Gastrocnemius medialis (tissue), 4 donors: ENCODE data around the gene SHPK. TPM values are rescaled to one million over a fixed set of nuclear protein-coding genes. Genes with fewer than 3 reads are reported as not detected.
"Not testable (repeated sequence)": the region's sequence is repeated elsewhere in the genome, so short reads cannot be mapped to it uniquely, and the experiment has no call there.

Source experiments
- ATAC-seq, 2 donors: fragments of 150-250 bp; one replicate each; pipeline ENCODE4 v1.9.1; 2016
- DNase-seq, 2 donors: peaks; one replicate each; pipeline ENCODE4 v3.0.0-alpha.2; 2019
- H3K27ac ChIP-seq, 4 donors: fragments of 200-600 bp; sonication (generic); 1 replicate in 1 of 4; 2 replicates in 3 of 4; pipeline ENCODE4 v1.5.1; 2016 to 2018; ENCODE audit warnings: mild to moderate bottlenecking in 2 of 4, moderate library complexity in 1 of 4
- H3K27me3 ChIP-seq, 3 donors: fragments of 200-600 bp; sonication (generic) in 2 of 3; 1 replicate in 1 of 3; 2 replicates in 2 of 3; pipeline versions ENCODE4 v1.5.1 to v1.6.0; 2016 to 2019; ENCODE audit warnings: mild to moderate bottlenecking in 1 of 3, moderate library complexity in 1 of 3
- H3K36me3 ChIP-seq, 2 donors: fragments of 200-600 bp; sonication (generic) in 1 of 2; one replicate each; pipeline ENCODE4 v1.5.1; 2017 to 2018
- H3K4me1 ChIP-seq, 2 donors: fragments of 200-600 bp; sonication (generic) in 1 of 2; one replicate each; pipeline ENCODE4 v1.5.1; 2016 to 2017; ENCODE audit warnings: mild to moderate bottlenecking in 2 of 2
- H3K4me3 ChIP-seq, 4 donors: fragments of 200-600 bp; sonication (generic) in 3 of 4; 1 replicate in 1 of 4; 2 replicates in 3 of 4; pipeline ENCODE4 v1.5.1; 2016 to 2019; ENCODE audit warnings: mild to moderate bottlenecking in 2 of 4
- H3K9me3 ChIP-seq, 3 donors: fragments of 200-600 bp; sonication (generic) in 2 of 3; 1 replicate in 1 of 3; 2 replicates in 2 of 3; pipeline ENCODE4 v1.5.1; 2016 to 2019
- CTCF ChIP-seq, 5 experiments: fragments of 450-650 bp in 3 of 5; fragments of 200-600 bp in 2 of 5; sonication (generic) in 2 of 5; IDR thresholded peaks in 4 of 5; conservative IDR thresholded peaks in 1 of 5; 1 replicate in 4 of 5; 2 replicates in 1 of 5; pipeline ENCODE4 v1.5.1; 2016 to 2019; ENCODE audit warnings: antibody characterized with exemption in 5 of 5, mild to moderate bottlenecking in 3 of 5, moderate library complexity in 3 of 5
- POLR2A ChIP-seq, 2 donors: fragments of 450-650 bp; IDR thresholded peaks; one replicate each; pipeline ENCODE4 v1.6.1; 2017; ENCODE audit warnings: antibody characterized with exemption in 2 of 2, mild to moderate bottlenecking in 2 of 2, moderate library complexity in 2 of 2
- in situ Hi-C, 4 donors: fragments of 200-750 bp; cut with MboI; loops; one replicate each; pipeline versions ENCODE4 v1.15.0 to v1.8.0; 2017; ENCODE audit warnings: low sequenced_read_pairs in 4 of 4
- intact Hi-C: fragments of 100-400 bp; cut with DNase I; formaldehyde crosslinking; loops from one replicate; pipeline ENCODE4 v1.15.1; 2023; ENCODE audit warnings: low total_unique reads
- total RNA-seq, 4 donors: library from RNA; depleted of rRNA; stranded (reverse); fragments of >200 nt; gene quantifications; one replicate each; pipeline versions ENCODE4 v1.1.0 to v1.2.3, GENCODE V29; 2016

Gene SHPK
- total RNA-seq, 4 donors from 2014 or later: 4.1 to 4.7 (median 4.4) TPM

- Histone ChIP-seq H3K36me3 (peaks cover 0 to 38% of the 10 kb centered on the region in 2 donors), H3K9me3 (no peaks in the 10 kb centered on the region), H3K27ac (no peak overlapping the region), H3K4me3 (no peak overlapping the region), H3K27me3 (no peaks in the 10 kb centered on the region), H3K4me1 (peaks cover 7 to 8% of the 10 kb centered on the region in 2 donors)
- intact Hi-C loops: no loop called here
- in situ Hi-C loops: no loop called here
- ATAC-seq (no peak), DNase-seq (no peak)
- no peak for TF ChIP-seq CTCF (IDR thresholded peaks at IDR 0.05 in 4 of 5, conservative IDR thresholded peaks at IDR 0.05 in 1 of 5)
- no peak for TF ChIP-seq POLR2A (IDR thresholded peaks at IDR 0.05)
These were observed 69.5 kb downstream of the SHPK start for GRCh38 chr17:3566551-3566950.

- DNase-seq (no peak), ATAC-seq (no peak)
- Histone ChIP-seq H3K36me3 (peaks cover 0 to 27% of the 10 kb centered on the region in 2 donors), H3K27me3 (no peaks in the 10 kb centered on the region), H3K4me3 (no peak overlapping the region), H3K4me1 (peaks cover 7 to 8% of the 10 kb centered on the region in 2 donors), H3K27ac (no peak overlapping the region), H3K9me3 (no peaks in the 10 kb centered on the region)
- intact Hi-C loops (no loop called here), in situ Hi-C loops (no loop called here)
- no peak for TF ChIP-seq CTCF (IDR thresholded peaks at IDR 0.05 in 4 of 5, conservative IDR thresholded peaks at IDR 0.05 in 1 of 5)
These were observed 70.9 kb downstream of the SHPK start for GRCh38 chr17:3565143-3565542.

GRCh38 chr17:3564241-3564640 lies 71.8 kb downstream of the SHPK start:
- H3K27ac ChIP-seq, DNase-seq, in situ Hi-C loops, H3K4me1 ChIP-seq, H3K4me3 ChIP-seq, H3K27me3 ChIP-seq, intact Hi-C loops, H3K9me3 ChIP-seq, ATAC-seq: not testable (repeated sequence)
- H3K36me3 ChIP-seq: peaks cover 0 to 22% of the 10 kb centered on the region in 2 donors

- Histone ChIP-seq H3K4me1 (peaks cover 7 to 8% of the 10 kb centered on the region in 2 donors), H3K36me3 (no peaks in the 10 kb centered on the region), H3K9me3 (no peaks in the 10 kb centered on the region), H3K27me3 (no peaks in the 10 kb centered on the region), H3K4me3 (no peak overlapping the region), H3K27ac (no peak overlapping the region)
- intact Hi-C loops (no loop called here), in situ Hi-C loops (no loop called here)
- TF ChIP-seq CTCF (IDR thresholded peaks at IDR 0.05 in 4 of 5, conservative IDR thresholded peaks at IDR 0.05 in 1 of 5): no peak
- no peak for TF ChIP-seq POLR2A (IDR thresholded peaks at IDR 0.05)
- no peak for DNase-seq
- ATAC-seq: no peak
These were observed 76.8 kb downstream of the SHPK start for GRCh38 chr17:3559270-3559645.

GRCh38 chr17:3558603-3559269 lies 77.3 kb downstream of the SHPK start:
- Histone ChIP-seq H3K27ac (peak overlapping the region in 3 of 4 donors; percentile 60 to 70 (median 64)), H3K4me1 (peaks cover 7 to 8% of the 10 kb centered on the region in 2 donors), H3K9me3 (no peaks in the 10 kb centered on the region), H3K27me3 (no peaks in the 10 kb centered on the region), H3K36me3 (no peaks in the 10 kb centered on the region), H3K4me3 (no peak overlapping the region)
- intact Hi-C loops: no loop called here
- TF ChIP-seq CTCF (IDR thresholded peaks at IDR 0.05 in 4 of 5, conservative IDR thresholded peaks at IDR 0.05 in 1 of 5): no peak
- no peak for TF ChIP-seq POLR2A (IDR thresholded peaks at IDR 0.05)
- DNase-seq (peak in 1 of 2 donors; percentile 52), ATAC-seq (peak in 1 of 2 donors; percentile 10)
- in situ Hi-C loops: no loop called here

Other genes starting within 250 kb of the SHPK start
- gene OR3A2, start 249.9 kb downstream of the SHPK start, total RNA-seq: under 1 TPM in 2 of 4 donors, not detected in 2; 0.46 to 0.65 TPM
- gene OR1E1, start 237.8 kb downstream of the SHPK start, total RNA-seq: not detected
- gene OR3A3, start 224.9 kb downstream of the SHPK start, total RNA-seq: not detected
- under 1 TPM in 1 of 4 donors, not detected in 3; 0.49 TPM for gene OR1E2, start 202.4 kb downstream of the SHPK start, total RNA-seq
- gene SPATA22, start 164.4 kb downstream of the SHPK start, total RNA-seq: under 1 TPM in 2 of 4 donors, not detected in 2; 0.22 to 0.23 TPM
- gene ASPA, start 160.3 kb downstream of the SHPK start, total RNA-seq: 1 to 10 TPM in 3 of 4 donors, under 1 TPM in 1; 0.89 to 4.8 (median 1.4) TPM
- gene TRPV3, start 78.4 kb downstream of the SHPK start, total RNA-seq: 1 to 10 TPM; 1.3 to 3.8 (median 1.6) TPM
- 1 to 10 TPM; 1.7 to 6.5 (median 3.5) TPM for gene TRPV1, start 26.8 kb downstream of the SHPK start, total RNA-seq
- gene CTNS, start 510 bp upstream of the SHPK start, total RNA-seq: 100 to 1,000 TPM in 1 of 4 donors, 10 to 100 TPM in 3; 15.0 to 141 (median 60.2) TPM
- gene TAX1BP3, start 32.3 kb upstream of the SHPK start, total RNA-seq: 10 to 100 TPM; 24.1 to 45.1 (median 33.8) TPM
- 10 to 100 TPM; 40.6 to 73.8 (median 54.5) TPM for gene EMC6, start 32.6 kb upstream of the SHPK start, total RNA-seq
- 10 to 100 TPM; 12.3 to 52.9 (median 30.2) TPM for gene P2RX5, start 59.9 kb upstream of the SHPK start, total RNA-seq
- gene HASPIN, start 87.7 kb upstream of the SHPK start, total RNA-seq: 1 to 10 TPM in 1 of 4 donors, under 1 TPM in 3; 0.20 to 1.3 (median 0.24) TPM
- gene ITGAE, start 164.9 kb upstream of the SHPK start, total RNA-seq: 10 to 100 TPM; 10.8 to 25.0 (median 23.5) TPM
- 10 to 100 TPM in 3 of 4 donors, 1 to 10 TPM in 1; 9.5 to 15.2 (median 14.5) TPM for gene NCBP3, start 210.0 kb upstream of the SHPK start, total RNA-seq